Neural cell (in vitro differentiated cells): Measurements from ENCODE around the gene CASZ1. TPM values are rescaled to one million over a fixed set of nuclear protein-coding genes. Genes with fewer than 3 reads are reported as not detected.

Experiments used
- H2AFZ ChIP-seq: fragments of 200-600, 300-800 bp; sonication (generic), shearing (Covaris generic); 2 replicates; pipeline ENCODE4 v1.6.0; 2014; ENCODE audit warnings: low read depth, mild to moderate bottlenecking, antibody characterized with exemption, low read length, moderate library complexity
- H3F3A ChIP-seq: fragments of 200-600 bp; shearing (Covaris generic); 2 replicates; pipeline ENCODE4 v1.6.1; 2016; ENCODE audit warnings: mild to moderate bottlenecking, moderate library complexity, mixed read lengths, antibody characterized with exemption, low read length; ENCODE audit not compliant: insufficient read depth, poor library complexity, severe bottlenecking
- H3K27ac ChIP-seq: fragments of 200-600, 300-800 bp; sonication (generic), shearing (Covaris generic); 2 replicates; pipeline ENCODE4 v1.5.1; 2014; ENCODE audit warnings: mild to moderate bottlenecking, low read length, moderate library complexity
- H3K27me3 ChIP-seq: fragments of 300-800, 200-600 bp; sonication (generic), shearing (Covaris generic); 2 replicates; pipeline ENCODE4 v1.6.0; 2014; ENCODE audit warnings: mild to moderate bottlenecking, low read depth, low read length, moderate library complexity; ENCODE audit not compliant: insufficient read depth
- H3K36me3 ChIP-seq: fragments of 300-800, 200-600 bp; sonication (generic), shearing (Covaris generic); 2 replicates; pipeline ENCODE4 v1.5.1; 2014; ENCODE audit warnings: mild to moderate bottlenecking, antibody characterized with exemption, low read length, moderate library complexity; ENCODE audit not compliant: insufficient read depth
- H3K4me2 ChIP-seq: fragments of 300-800, 200-600 bp; sonication (generic), shearing (Covaris generic); 2 replicates; pipeline ENCODE4 v1.6.0; 2014; ENCODE audit warnings: mild to moderate bottlenecking, low read length
- H3K4me3 ChIP-seq: fragments of 300-800, 200-600 bp; sonication (generic), shearing (Covaris generic); 2 replicates; pipeline ENCODE4 v1.5.1; 2014; ENCODE audit warnings: mild to moderate bottlenecking, low read length, moderate library complexity
- H3K79me2 ChIP-seq: fragments of 200-600 bp; shearing (Covaris generic); replicated peaks from 2 replicates; pipeline ENCODE4 v1.6.0; 2014; ENCODE audit warnings: mild to moderate bottlenecking, low read length, moderate library complexity; ENCODE audit not compliant: insufficient read depth
- H3K9ac ChIP-seq: fragments of 300-800, 200-600 bp; sonication (generic), shearing (Covaris generic); 2 replicates; pipeline ENCODE4 v1.6.1; 2016; ENCODE audit warnings: mild to moderate bottlenecking, low read length, mixed read lengths
- H3K9me2 ChIP-seq: fragments of 200-600 bp; shearing (Covaris generic); 2 replicates; pipeline ENCODE4 v1.6.1; 2016; ENCODE audit warnings: mild to moderate bottlenecking, low read length, mixed read lengths; ENCODE audit not compliant: insufficient read depth
- H3K9me3 ChIP-seq: fragments of 200-600, 300-800 bp; sonication (generic), shearing (Covaris generic); 2 replicates; pipeline ENCODE4 v1.6.1; 2016; ENCODE audit warnings: mild to moderate bottlenecking, mixed run types, low read length, moderate library complexity, mixed read lengths
- H4K20me1 ChIP-seq: fragments of 200-600 bp; shearing (Covaris generic); 2 replicates; pipeline ENCODE4 v1.6.1; 2016; ENCODE audit warnings: mild to moderate bottlenecking, mixed run types; ENCODE audit not compliant: insufficient read depth
- CTCF ChIP-seq: fragments of 450-650 bp; IDR thresholded peaks from 2 replicates; pipeline ENCODE4 v1.5.1; 2014; ENCODE audit warnings: antibody characterized with exemption, mild to moderate bottlenecking, moderate library complexity; ENCODE audit not compliant: poor library complexity, severe bottlenecking
- EP300 ChIP-seq: fragments of 450-650 bp; conservative IDR thresholded peaks from 2 replicates; pipeline ENCODE4 v1.6.1; 2014; ENCODE audit warnings: antibody characterized with exemption, mild to moderate bottlenecking, moderate library complexity; ENCODE audit not compliant: poor library complexity, severe bottlenecking
- EZH2 ChIP-seq: fragments of 200-600, 300-800 bp; shearing (Covaris generic), sonication (generic); IDR thresholded peaks from 2 replicates; pipeline ENCODE4 v1.6.1; 2014; ENCODE audit warnings: antibody characterized with exemption, low read length, borderline replicate concordance, mild to moderate bottlenecking; ENCODE audit not compliant: insufficient read depth, poor library complexity, severe bottlenecking
- MXI1 ChIP-seq: fragments of 450-650 bp; conservative IDR thresholded peaks from 2 replicates; pipeline ENCODE4 v1.6.1; 2014; ENCODE audit warnings: antibody characterized with exemption, mild to moderate bottlenecking; ENCODE audit not compliant: poor library complexity, severe bottlenecking
- POLR2AphosphoS5 ChIP-seq: IDR thresholded peaks from 2 replicates; pipeline ENCODE4 v1.6.1; 2012
- RAD21 ChIP-seq: fragments of 450-650 bp; conservative IDR thresholded peaks from 2 replicates; pipeline ENCODE4 v1.6.1; 2014; ENCODE audit warnings: antibody characterized with exemption, mild to moderate bottlenecking, moderate library complexity
- REST ChIP-seq: IDR thresholded peaks from 2 replicates; pipeline ENCODE4 v1.6.1; 2012; ENCODE audit warnings: borderline replicate concordance
- SMC3 ChIP-seq: fragments of 450-650 bp; conservative IDR thresholded peaks from 2 replicates; pipeline ENCODE4 v1.6.1; 2014; ENCODE audit warnings: antibody characterized with exemption, mild to moderate bottlenecking, moderate library complexity; ENCODE audit not compliant: poor library complexity
- TAF1 ChIP-seq: IDR thresholded peaks from 2 replicates; pipeline ENCODE4 v1.6.1; 2012; ENCODE audit warnings: low read depth
- polyA plus RNA-seq: library from polyadenylated mRNA; depleted of rRNA; stranded (reverse); fragments of >200 nt; gene quantifications from 2 replicates; pipeline ENCODE4 v1.2.3, GENCODE V29; 2014

Gene CASZ1
- polyA plus RNA-seq, 1 donor from 2014 or later: 0.27 TPM

- TF ChIP-seq RAD21 (no peak), SMC3 (no peak), EP300 (no peak), EZH2 (no peak), POLR2AphosphoS5 (no peak), MXI1 (no peak), TAF1 (no peak), REST (no peak), CTCF (no peak)
- Histone ChIP-seq H3K79me2 (no peaks in the 10 kb centered on the region), H3K4me3 (no peak overlapping the region)
These were observed 157.3 kb downstream of the CASZ1 start for GRCh38 chr1:10639011-10639774.

GRCh38 chr1:10638559-10639005 lies 157.9 kb downstream of the CASZ1 start:
- Histone ChIP-seq H3K4me3 (no peak overlapping the region), H3K9me2 (no peaks in the 10 kb centered on the region), H3F3A (no peaks in the 10 kb centered on the region), H4K20me1 (no peaks in the 10 kb centered on the region), H3K79me2 (no peaks in the 10 kb centered on the region), H3K36me3 (no peaks in the 10 kb centered on the region), H3K27ac (no peak overlapping the region), H2AFZ (no peak overlapping the region), H3K4me2 (no peak overlapping the region), H3K9me3 (peaks cover 3% of the 10 kb centered on the region), H3K27me3 (no peaks in the 10 kb centered on the region), H3K9ac (no peak overlapping the region)
- TF ChIP-seq EP300 (no peak), EZH2 (no peak), TAF1 (no peak), RAD21 (no peak), REST (no peak), CTCF (no peak), POLR2AphosphoS5 (no peak), MXI1 (no peak), SMC3 (no peak)

More at GRCh38 chr1:10639011-10639774, 157.3 kb downstream of the CASZ1 start:
- no peaks in the 10 kb centered on the region for H3K9me2 ChIP-seq
- no peaks in the 10 kb centered on the region for H3K36me3 ChIP-seq
- no peak overlapping the region for H2AFZ ChIP-seq
- H3F3A ChIP-seq: no peaks in the 10 kb centered on the region
- H3K4me2 ChIP-seq: no peak overlapping the region
- H3K9ac ChIP-seq: no peak overlapping the region
- no peaks in the 10 kb centered on the region for H3K27me3 ChIP-seq
- H3K27ac ChIP-seq: no peak overlapping the region
- peaks cover 3% of the 10 kb centered on the region for H3K9me3 ChIP-seq
- no peaks in the 10 kb centered on the region for H4K20me1 ChIP-seq
